Neural progenitor cell (in vitro differentiated cells): Measurements from ENCODE around the gene EDIL3. TPM values are rescaled to one million over a fixed set of nuclear protein-coding genes. Genes with fewer than 3 reads are reported as not detected.

Experiments
- DNase-seq: peaks from one replicate; pipeline ENCODE4 v3.0.0-alpha.2; 2016; ENCODE audit warnings: low spot score
- H2AFZ ChIP-seq: fragments of 200-600 bp; sonication (generic); replicated peaks from 2 replicates; pipeline ENCODE4 v1.6.1; 2016; ENCODE audit warnings: antibody characterized with exemption
- H3F3A ChIP-seq: fragments of 200-600 bp; sonication (generic); 2 replicates; pipeline ENCODE4 v1.6.1; 2016; ENCODE audit warnings: antibody characterized with exemption, low read depth
- H3K27ac ChIP-seq: fragments of 200-600 bp; sonication (generic); 2 replicates; pipeline ENCODE4 v1.5.1; 2016; ENCODE audit warnings: mild to moderate bottlenecking
- H3K27me3 ChIP-seq: fragments of 200-600 bp; sonication (generic); 2 replicates; pipeline ENCODE4 v1.6.1; 2016; ENCODE audit warnings: mild to moderate bottlenecking, moderate library complexity
- H3K36me3 ChIP-seq: fragments of 200-600 bp; sonication (generic); 2 replicates; pipeline ENCODE4 v1.5.1; 2016
- H3K4me1 ChIP-seq: fragments of 200-600 bp; sonication (generic); 2 replicates; pipeline ENCODE4 v1.6.1; 2016; ENCODE audit warnings: mixed run types
- H3K4me2 ChIP-seq: fragments of 200-600 bp; sonication (generic); 2 replicates; pipeline ENCODE4 v1.6.1; 2016
- H3K4me3 ChIP-seq: fragments of 200-600 bp; sonication (generic); 2 replicates; pipeline ENCODE4 v1.5.1; 2016
- H3K79me2 ChIP-seq: fragments of 200-600 bp; sonication (generic); 2 replicates; pipeline ENCODE4 v1.6.1; 2016; ENCODE audit warnings: low read depth
- H3K9ac ChIP-seq: fragments of 200-600 bp; sonication (generic); 2 replicates; pipeline ENCODE4 v1.6.1; 2016
- H3K9me3 ChIP-seq: fragments of 200-600 bp; sonication (generic); 2 replicates; pipeline ENCODE4 v1.5.1; 2016; ENCODE audit warnings: low read depth
- H4K20me1 ChIP-seq: fragments of 200-600 bp; sonication (generic); 2 replicates; pipeline ENCODE4 v1.6.1; 2016; ENCODE audit warnings: low read depth
- H3K27ac Mint-ChIP-seq: 3 replicates; pipeline ENCODE4 v1.8.0; 2021; ENCODE audit warnings: mixed read lengths
- H3K27me3 Mint-ChIP-seq: 2 replicates; pipeline ENCODE4 v1.8.0; 2022; ENCODE audit warnings: low read depth, mild to moderate bottlenecking, inconsistent platforms, moderate library complexity, mixed read lengths; ENCODE audit not compliant: insufficient read depth
- H3K36me3 Mint-ChIP-seq: 3 replicates; pipeline ENCODE4 v1.8.0; 2021; ENCODE audit warnings: mixed read lengths
- H3K4me1 Mint-ChIP-seq: 3 replicates; pipeline ENCODE4 v1.8.0; 2021; ENCODE audit warnings: mixed read lengths
- H3K4me3 Mint-ChIP-seq: 3 replicates; pipeline ENCODE4 v1.8.0; 2021; ENCODE audit warnings: mild to moderate bottlenecking, moderate library complexity, mixed read lengths
- H3K9me3 Mint-ChIP-seq: 3 replicates; pipeline ENCODE4 v1.8.0; 2020; ENCODE audit warnings: mixed read lengths
- EZH2 ChIP-seq: fragments of 200-600 bp; sonication (generic); IDR thresholded peaks from 2 replicates; pipeline ENCODE4 v1.6.1; 2017; ENCODE audit warnings: antibody characterized with exemption, mild to moderate bottlenecking, moderate library complexity
- EZH2phosphoT487 ChIP-seq: fragments of 200-600 bp; sonication (generic); IDR thresholded peaks from 2 replicates; pipeline ENCODE4 v1.6.1; 2017; ENCODE audit warnings: antibody characterized with exemption
- total RNA-seq: library from RNA; depleted of rRNA; stranded (reverse); fragments of >200 nt; gene quantifications from 2 replicates; pipeline ENCODE4 v1.2.3, GENCODE V29; 2015; ENCODE audit warnings: low replicate concordance
- TF ChIP-seq, protein P1 (sequence below): fragments of 200-600 bp; sonication (generic); IDR thresholded peaks from 2 replicates; pipeline ENCODE4 v1.5.1; 2017; ENCODE audit warnings: antibody characterized with exemption, mild to moderate bottlenecking

The EDIL3 gene
- total RNA-seq, 1 donor from 2014 or later: 13.8 TPM

DNA sequence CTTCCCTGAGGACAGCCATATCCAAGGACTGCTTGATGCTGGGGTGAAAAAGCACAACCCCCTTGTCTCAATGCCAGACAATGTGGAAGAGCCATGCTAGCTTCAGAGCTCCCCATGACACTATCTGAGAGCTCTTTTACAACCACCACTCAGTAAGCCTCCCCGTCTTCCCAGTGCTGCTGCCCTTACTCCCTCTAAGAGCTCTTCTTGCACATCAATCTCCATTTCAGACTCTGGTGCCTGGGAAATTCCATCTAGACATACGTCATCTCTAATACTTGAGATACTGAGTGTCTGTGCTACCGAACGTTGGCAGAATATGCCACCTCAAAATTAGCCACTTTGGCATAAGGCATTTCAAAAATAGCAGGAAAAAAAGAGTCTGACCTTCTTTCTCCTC is 94.5 kb downstream of the EDIL3 start:
- Mint-ChIP-seq H3K27ac (no peak overlapping the region), H3K9me3 (no peaks in the 10 kb centered on the region), H3K36me3 (no peaks in the 10 kb centered on the region), H3K4me3 (no peak overlapping the region), H3K27me3 (no peaks in the 10 kb centered on the region), H3K4me1 (peaks cover 4% of the 10 kb centered on the region)
- Histone ChIP-seq H3K36me3 (no peaks in the 10 kb centered on the region), H4K20me1 (no peaks in the 10 kb centered on the region), H3K4me2 (no peak overlapping the region), H3K4me3 (no peak overlapping the region), H3K9me3 (no peaks in the 10 kb centered on the region), H3K4me1 (no peaks in the 10 kb centered on the region), H3F3A (no peaks in the 10 kb centered on the region), H2AFZ (no peak overlapping the region), H3K27me3 (no peaks in the 10 kb centered on the region), H3K27ac (no peak overlapping the region), H3K79me2 (no peaks in the 10 kb centered on the region), H3K9ac (no peak overlapping the region)
- DNase-seq: no peak
- TF ChIP-seq, protein P1, sequence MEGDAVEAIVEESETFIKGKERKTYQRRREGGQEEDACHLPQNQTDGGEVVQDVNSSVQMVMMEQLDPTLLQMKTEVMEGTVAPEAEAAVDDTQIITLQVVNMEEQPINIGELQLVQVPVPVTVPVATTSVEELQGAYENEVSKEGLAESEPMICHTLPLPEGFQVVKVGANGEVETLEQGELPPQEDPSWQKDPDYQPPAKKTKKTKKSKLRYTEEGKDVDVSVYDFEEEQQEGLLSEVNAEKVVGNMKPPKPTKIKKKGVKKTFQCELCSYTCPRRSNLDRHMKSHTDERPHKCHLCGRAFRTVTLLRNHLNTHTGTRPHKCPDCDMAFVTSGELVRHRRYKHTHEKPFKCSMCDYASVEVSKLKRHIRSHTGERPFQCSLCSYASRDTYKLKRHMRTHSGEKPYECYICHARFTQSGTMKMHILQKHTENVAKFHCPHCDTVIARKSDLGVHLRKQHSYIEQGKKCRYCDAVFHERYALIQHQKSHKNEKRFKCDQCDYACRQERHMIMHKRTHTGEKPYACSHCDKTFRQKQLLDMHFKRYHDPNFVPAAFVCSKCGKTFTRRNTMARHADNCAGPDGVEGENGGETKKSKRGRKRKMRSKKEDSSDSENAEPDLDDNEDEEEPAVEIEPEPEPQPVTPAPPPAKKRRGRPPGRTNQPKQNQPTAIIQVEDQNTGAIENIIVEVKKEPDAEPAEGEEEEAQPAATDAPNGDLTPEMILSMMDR: no peak
- TF ChIP-seq EZH2: no peak
- no peak for TF ChIP-seq EZH2phosphoT487

DNA sequence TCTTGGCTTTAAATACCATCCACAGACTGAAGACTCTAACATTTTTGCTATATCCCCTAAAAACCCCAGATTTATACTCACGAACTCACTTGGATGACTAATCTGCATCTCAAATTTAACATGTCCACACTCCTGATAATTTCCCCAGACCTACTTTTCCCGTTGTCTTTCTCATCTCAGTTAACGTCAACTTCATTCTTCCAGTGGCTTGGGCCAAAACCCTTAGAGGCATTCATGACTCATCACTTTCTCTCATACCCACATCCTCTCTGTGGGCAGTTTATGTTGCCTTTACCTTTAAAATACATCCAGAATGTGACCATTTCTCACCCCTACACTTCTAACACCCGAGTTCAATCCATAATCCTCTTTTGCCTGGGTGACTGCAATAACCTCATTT is 96.7 kb downstream of the EDIL3 start:
- TF ChIP-seq, protein P1: no peak
- TF ChIP-seq EZH2phosphoT487 (no peak), EZH2 (no peak)
- H3K27me3 Mint-ChIP-seq: no peaks in the 10 kb centered on the region
- Histone ChIP-seq H3K9me3 (no peaks in the 10 kb centered on the region), H3K79me2 (no peaks in the 10 kb centered on the region), H3K4me2 (no peak overlapping the region), H3K9ac (no peak overlapping the region), H3K27me3 (no peaks in the 10 kb centered on the region), H3F3A (no peaks in the 10 kb centered on the region), H3K4me3 (no peak overlapping the region), H4K20me1 (no peaks in the 10 kb centered on the region), H3K36me3 (no peaks in the 10 kb centered on the region), H2AFZ (no peak overlapping the region), H3K4me1 (no peaks in the 10 kb centered on the region), H3K27ac (no peak overlapping the region)
- H3K9me3 Mint-ChIP-seq: no peaks in the 10 kb centered on the region
- H3K4me3 Mint-ChIP-seq: no peak overlapping the region
- DNase-seq: no peak
- H3K27ac Mint-ChIP-seq: no peak overlapping the region
- H3K36me3 Mint-ChIP-seq: no peaks in the 10 kb centered on the region
- H3K4me1 Mint-ChIP-seq: peaks cover 4% of the 10 kb centered on the region

DNA sequence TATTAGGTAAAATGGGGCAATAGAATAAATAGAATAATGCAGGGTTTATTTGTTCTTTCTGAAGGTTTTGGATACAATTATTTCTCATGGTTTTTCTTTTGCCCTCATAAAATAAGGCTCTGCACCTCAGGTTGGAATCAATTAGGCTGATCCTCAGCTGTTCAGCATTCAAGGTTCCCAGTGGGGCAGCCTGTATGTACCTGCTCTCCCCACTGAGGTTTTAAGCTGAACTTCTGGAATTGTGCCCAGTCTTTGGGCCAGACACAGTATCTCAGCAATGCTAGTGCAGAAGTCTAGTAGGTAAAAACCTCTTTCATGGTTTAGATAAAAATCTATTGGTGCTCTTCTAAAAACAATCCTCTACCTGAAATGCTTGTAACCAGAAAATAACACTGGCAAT is 98.0 kb downstream of the EDIL3 start:
- Mint-ChIP-seq H3K27me3 (no peaks in the 10 kb centered on the region), H3K9me3 (no peaks in the 10 kb centered on the region), H3K4me3 (no peak overlapping the region), H3K27ac (no peak overlapping the region), H3K36me3 (no peaks in the 10 kb centered on the region), H3K4me1 (peaks cover 4% of the 10 kb centered on the region)
- Histone ChIP-seq H3K9ac (no peak overlapping the region), H3K4me3 (no peak overlapping the region), H3K36me3 (no peaks in the 10 kb centered on the region), H3F3A (no peaks in the 10 kb centered on the region), H4K20me1 (no peaks in the 10 kb centered on the region), H3K9me3 (no peaks in the 10 kb centered on the region), H3K27ac (no peak overlapping the region), H3K27me3 (no peaks in the 10 kb centered on the region), H3K79me2 (no peaks in the 10 kb centered on the region), H3K4me1 (no peaks in the 10 kb centered on the region), H2AFZ (no peak overlapping the region), H3K4me2 (no peak overlapping the region)
- no peak for TF ChIP-seq EZH2
- TF ChIP-seq, protein P1: no peak
- no peak for TF ChIP-seq EZH2phosphoT487
- no peak for DNase-seq
